Daoy (cell line): ENCODE results near the gene SLC41A3. TPM values are rescaled to one million over a fixed set of nuclear protein-coding genes. Genes with fewer than 3 reads are reported as not detected.
A peak's percentile ranks its signal among the peaks of the same experiment; 100 is the strongest.

Experiments
- DNase-seq: peaks from one replicate; pipeline ENCODE4 v3.0.0-alpha.2; 2015; ENCODE audit warnings: low read depth
- total RNA-seq: library from RNA; depleted of rRNA; stranded (reverse); fragments of >200 nt; shearing (Covaris generic); gene quantifications from 2 replicates; pipeline ENCODE4 v1.2.3, GENCODE V29; 2014

The SLC41A3 gene
- total RNA-seq, 1 experiment from 2014 or later, result 30.6 TPM

GRCh38 chr3:126026761-126027160, 57.2 kb downstream of the SLC41A3 start:
- DNase-seq, result no peak

- no peak for DNase-seq
Observed at GRCh38 chr3:126026277-126026751, 57.6 kb downstream of the SLC41A3 start.

DNA sequence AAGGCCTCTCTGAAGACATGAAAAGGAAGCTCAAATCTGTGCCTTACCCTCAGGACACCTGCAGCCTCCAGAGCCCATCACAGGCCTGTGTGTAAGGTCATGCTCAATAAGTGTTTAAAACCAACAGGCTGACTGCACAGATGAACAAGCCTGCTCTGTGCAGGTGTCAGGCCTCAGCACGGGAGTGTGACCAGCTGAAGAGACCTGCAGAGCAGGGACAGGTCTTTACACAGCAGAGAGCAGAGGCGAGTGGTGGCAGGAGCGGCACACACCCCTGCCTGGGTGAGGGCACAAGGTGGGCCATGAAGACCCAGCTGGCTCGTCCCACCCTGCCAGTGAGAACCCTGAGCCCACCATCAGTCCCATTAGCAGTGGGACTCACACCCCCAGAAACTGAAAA, 58.1 kb downstream of the SLC41A3 start:
- no peak for DNase-seq

DNA sequence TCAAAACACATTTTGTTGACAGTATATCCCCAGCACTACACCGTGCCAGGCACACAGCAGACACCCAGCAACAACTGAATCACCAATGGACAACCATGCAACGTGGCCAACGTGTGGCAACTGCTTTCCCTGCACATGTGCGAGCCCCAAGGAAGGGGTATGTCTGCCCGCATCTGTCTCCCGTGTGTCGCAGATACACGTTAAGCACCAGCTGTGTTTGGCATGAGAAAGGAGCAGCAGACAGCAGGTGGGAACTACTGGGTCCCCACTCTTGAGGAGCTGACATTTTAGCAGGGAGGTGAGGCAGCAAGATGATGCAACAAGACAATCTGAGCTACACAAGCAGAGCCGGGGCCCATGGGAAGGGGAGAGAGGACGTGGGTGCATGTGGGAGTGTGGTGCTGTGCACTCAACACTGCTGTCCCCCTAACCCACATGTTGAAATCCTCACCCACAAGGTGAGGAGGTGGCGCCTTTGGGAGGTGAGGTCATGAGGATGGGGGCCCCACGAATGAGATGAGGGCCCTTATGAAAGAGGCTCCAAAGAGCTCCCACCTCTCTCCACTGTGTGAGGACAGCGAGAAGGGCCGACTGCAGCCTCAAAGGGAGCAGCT, 58.7 kb downstream of the SLC41A3 start:
- DNase-seq, result no peak

- no peak for DNase-seq
Observed at GRCh38 chr3:126024049-126024854, 59.7 kb downstream of the SLC41A3 start.

DNA sequence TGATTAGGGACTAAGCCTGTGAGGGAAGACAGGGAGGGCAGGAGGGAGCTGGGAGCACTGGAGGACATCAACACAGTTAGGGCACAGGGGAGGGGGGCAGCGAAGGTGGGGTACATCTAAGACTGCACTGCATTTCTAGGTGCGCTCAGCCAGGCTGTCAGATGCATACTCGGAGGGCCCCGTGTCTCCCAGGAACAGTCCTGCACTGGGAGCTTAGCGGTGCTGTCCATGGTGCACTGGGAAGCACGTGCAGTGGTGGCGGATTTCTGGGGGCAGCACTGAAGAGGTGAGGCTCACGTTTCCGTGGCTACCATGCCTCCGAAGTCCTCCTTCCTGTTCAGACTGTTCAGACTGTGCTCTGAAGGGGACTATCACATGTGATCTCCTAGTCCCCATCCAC, 60.5 kb downstream of the SLC41A3 start:
- no peak for DNase-seq

DNA sequence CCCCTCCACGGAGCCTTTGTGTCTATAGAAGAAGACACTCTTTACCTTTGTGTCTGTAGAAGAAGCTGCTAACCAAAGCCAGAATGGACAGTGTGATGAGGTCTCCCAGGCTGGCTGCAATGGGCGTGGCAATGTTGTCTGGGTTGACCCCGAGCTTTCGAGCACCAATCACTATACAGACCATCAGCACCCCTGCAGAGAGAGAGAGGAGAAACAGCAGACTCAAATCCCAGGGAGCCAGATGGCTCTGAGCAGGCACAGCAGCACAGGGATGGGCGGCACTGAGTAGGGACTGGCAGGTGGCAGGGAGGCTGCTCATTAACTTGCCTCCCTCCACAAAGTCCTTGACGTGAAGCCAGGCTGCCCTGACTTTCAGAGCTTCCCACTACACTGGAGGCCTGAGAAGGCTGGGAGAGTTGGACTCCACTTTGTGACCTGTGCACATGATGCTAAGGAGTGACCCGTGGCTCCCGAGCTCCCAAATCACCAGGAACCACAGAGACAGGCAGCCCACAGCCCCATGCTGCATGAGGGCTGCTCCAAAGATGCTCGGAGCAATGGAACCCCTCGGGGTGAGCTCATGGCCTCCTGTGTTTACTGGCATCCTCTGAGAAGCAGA, 61.1 kb downstream of the SLC41A3 start:
- DNase-seq, result no peak

DNA sequence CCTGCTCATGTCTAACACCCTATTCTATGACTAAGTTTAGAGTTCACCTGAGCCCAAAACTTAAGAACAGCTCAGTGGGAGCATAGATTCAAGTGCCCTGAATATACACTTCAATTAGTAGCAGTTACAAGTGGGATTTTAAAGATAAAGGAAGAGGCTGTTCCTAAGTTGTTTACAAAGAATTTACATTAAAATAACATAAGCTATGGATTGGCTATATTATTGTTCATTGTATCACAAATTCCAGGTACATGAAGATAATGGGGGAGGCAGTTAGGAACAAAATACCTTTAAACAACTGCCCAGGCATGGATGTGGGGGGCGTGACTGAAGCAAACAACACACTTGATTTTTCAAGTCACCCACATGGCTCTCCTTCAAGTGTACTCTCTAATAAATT, 62.2 kb downstream of the SLC41A3 start:
- DNase-seq, result no peak

- DNase-seq, result no peak
Observed at GRCh38 chr3:126021224-126021623, 62.7 kb downstream of the SLC41A3 start.

- no peak for DNase-seq
Observed at GRCh38 chr3:126019683-126020082, 64.2 kb downstream of the SLC41A3 start.

GRCh38 chr3:126018995-126019394, 64.9 kb downstream of the SLC41A3 start:
- DNase-seq, result no peak

GRCh38 chr3:126018545-126018944, 65.4 kb downstream of the SLC41A3 start:
- DNase-seq, result no peak

DNA sequence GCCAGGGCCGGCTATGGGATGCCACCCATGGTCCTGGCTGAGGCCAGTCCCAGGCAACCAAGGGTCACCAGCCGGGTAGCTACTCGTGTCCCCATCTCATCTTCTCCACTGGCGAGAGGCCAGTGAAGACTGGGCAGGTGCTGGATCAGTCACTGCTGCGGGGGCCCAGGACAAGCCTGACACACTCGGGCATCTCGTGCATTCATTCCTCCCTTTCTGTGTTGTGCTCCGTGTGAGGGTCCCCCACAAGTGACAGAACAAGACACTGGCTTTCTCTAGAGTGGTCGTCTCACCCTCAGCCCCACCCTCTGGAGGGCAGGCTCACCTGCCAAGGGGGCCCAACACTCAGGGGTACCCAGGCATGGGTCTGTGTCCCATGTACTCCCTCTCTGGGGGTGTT, 66.6 kb downstream of the SLC41A3 start:
- DNase-seq, result no peak

DNA sequence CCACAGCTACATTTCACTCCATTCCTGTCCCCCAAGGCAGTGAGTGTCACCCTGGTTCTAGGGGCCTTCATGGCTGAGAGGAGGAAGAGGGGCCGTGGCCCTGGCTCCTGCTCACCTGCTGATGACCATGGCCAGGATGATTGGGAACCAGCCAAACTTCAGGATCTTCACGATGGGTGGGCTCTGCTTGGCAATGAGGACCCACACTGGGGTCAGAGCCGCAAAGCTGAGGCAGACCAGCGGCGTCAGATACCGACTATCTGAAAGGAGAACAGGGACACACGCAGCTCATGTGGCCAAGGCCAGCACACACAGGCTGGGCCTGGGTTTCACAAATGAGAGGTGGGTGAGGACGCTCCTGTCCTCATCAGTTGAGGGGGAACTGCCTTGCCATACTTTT, 67.3 kb downstream of the SLC41A3 start:
- DNase-seq, result no peak

DNA sequence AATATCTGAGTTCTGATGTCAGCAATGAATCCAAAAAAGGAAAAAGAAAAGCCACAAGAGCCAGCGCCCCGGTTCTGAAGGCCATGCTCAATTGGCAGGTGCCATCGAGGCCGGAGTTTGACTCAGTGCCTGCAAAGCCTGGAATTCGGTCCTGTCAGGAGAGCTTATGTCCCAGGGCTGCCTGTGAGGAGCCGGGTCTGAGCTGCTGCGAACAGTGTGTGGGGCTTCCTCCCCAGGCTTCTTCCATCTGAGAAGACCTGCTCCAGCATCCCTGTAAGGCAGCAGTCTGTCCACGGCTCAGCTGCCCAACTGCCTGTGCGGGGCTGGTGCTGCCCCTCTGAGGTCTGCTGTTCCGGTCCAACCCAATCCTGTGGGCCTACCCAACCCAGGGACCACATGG, 68.8 kb downstream of the SLC41A3 start:
- no peak for DNase-seq

GRCh38 chr3:126014252-126014651, 69.7 kb downstream of the SLC41A3 start:
- peak; percentile 27 for DNase-seq

GRCh38 chr3:126013751-126014156, 70.2 kb downstream of the SLC41A3 start:
- peak; percentile 44 for DNase-seq

- no peak for DNase-seq
Observed at GRCh38 chr3:126009181-126009580, 74.7 kb downstream of the SLC41A3 start.

- no peak for DNase-seq
Observed at GRCh38 chr3:126008219-126008618, 75.7 kb downstream of the SLC41A3 start.

- DNase-seq, result no peak
Observed at GRCh38 chr3:126005951-126006350, 78.0 kb downstream of the SLC41A3 start.

GRCh38 chr3:126004692-126005091, 79.2 kb downstream of the SLC41A3 start:
- no peak for DNase-seq

DNA sequence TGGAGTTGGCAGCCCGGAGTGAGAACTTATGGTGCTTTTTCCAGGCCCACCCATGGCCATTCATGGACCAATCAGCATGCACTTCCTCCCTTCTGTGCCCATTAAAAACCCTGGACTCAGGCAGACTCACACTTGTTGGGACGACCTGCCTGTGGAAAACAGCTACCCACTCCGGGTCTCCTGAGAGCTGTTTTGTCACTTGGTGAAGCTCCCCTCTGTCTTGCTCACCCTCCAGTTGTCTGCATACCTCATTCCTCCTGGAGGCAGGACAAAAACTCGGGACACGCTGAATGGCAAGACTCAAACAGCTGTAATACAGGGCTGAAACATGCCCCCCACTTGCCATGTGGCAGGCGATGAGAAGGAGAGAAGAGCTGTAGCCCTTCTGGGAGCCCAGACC, 79.7 kb downstream of the SLC41A3 start:
- DNase-seq, result no peak
